ENCODE measurements around the gene KCNN1.

KCNN1 gene

DNA sequence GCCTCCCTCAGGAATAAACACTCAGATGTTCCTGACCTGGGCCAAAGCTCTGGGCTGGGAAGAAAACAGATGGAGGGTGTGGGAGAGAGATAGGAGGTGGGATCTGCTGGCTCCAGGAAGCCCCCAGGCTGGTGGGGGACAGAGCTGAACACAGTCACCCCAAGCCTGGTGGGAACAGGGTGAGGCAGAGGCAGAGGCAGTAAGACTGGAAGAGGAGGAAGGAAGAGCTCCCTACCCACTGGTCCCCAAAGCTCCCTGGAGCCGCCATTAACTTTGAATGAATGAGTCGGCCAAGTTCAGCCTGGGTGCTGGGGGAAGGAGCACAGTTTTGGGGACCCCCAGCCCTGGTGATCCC lies 801 bp upstream of the KCNN1 start:
- H3K36me3 ChIP-seq = peaks cover 24% of the 10 kb centered on the region
- H3K9me3 ChIP-seq (ENCODE audit: severe bottlenecking) = no peaks in the 10 kb centered on the region
- H3K4me3 ChIP-seq (ENCODE audit: low read depth, low read length) = no peak overlapping the region
- TF ChIP-seq, protein P1, sequence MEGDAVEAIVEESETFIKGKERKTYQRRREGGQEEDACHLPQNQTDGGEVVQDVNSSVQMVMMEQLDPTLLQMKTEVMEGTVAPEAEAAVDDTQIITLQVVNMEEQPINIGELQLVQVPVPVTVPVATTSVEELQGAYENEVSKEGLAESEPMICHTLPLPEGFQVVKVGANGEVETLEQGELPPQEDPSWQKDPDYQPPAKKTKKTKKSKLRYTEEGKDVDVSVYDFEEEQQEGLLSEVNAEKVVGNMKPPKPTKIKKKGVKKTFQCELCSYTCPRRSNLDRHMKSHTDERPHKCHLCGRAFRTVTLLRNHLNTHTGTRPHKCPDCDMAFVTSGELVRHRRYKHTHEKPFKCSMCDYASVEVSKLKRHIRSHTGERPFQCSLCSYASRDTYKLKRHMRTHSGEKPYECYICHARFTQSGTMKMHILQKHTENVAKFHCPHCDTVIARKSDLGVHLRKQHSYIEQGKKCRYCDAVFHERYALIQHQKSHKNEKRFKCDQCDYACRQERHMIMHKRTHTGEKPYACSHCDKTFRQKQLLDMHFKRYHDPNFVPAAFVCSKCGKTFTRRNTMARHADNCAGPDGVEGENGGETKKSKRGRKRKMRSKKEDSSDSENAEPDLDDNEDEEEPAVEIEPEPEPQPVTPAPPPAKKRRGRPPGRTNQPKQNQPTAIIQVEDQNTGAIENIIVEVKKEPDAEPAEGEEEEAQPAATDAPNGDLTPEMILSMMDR (IDR thresholded peaks at IDR 0.05; ENCODE audit: low read depth, low read length) = no peak
- no peak overlapping the region for H3K27ac ChIP-seq
- DNase-seq = no peak
- H3K27me3 ChIP-seq (ENCODE audit: insufficient read depth, low read depth, severe bottlenecking) = no peaks in the 10 kb centered on the region

DNA sequence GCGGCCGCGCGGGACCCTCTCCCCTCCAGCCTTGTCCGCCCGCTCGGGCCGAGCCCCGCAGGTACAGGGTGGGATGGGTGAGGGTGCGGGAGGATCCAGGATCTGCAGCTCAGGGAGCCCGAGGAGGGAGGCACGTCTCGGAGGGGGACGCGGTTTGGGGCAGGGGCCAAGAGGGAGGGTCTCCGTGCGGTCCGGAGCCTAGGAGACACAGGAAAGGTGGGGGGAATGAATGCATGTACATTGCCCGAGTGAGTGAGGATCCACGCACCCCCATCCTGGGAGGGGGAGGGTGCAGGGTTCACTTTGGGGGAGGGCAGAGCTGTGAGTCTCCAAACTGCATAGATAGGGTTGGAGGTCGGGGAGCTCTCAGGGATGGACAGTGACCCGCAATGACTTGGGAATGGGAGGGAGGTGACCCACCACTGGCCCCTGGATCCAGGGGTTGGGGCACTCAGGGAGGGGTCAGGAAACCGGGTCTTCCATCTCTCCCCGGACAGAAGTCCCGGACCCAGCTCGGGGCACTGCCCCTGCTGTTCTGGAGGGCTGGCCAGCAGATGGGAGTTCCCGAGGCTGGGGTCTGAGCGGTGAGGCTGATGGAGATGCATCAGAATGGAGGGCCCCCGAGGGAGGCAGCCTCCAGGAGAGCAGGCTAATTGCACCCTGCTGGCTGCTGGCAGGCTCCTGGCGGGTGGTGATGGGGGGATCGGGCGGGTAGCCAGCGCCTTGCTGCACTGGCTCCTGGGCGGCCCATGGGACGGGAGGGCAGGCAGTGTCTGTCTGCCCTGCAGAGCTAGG lies 547 bp downstream of the KCNN1 start:
- DNase-seq = no peak
- TF ChIP-seq, protein P1 (IDR thresholded peaks at IDR 0.05; ENCODE audit: low read depth, low read length) = no peak
- H3K4me3 ChIP-seq (ENCODE audit: low read depth, low read length) = no peak overlapping the region

DNA sequence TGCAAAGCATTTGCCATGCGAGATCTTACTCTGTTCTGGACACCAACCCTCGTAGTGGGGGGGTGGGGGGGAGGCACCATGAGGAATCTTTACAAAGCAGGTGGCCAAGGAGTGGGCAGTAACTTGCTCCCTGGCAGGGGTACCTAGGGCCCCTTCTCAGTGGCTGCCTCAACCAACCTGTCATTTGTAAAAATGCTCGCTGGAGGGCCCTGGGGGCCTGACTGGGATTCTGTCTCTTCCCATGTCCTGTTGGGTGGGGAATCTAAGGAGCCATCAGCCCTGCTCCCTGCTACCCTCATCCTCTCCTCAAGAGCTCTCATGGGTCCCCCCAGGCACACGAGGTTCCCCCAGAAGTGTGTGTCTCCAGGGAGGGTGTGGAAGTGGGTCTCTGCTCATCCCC lies 1.5 kb downstream of the KCNN1 start:
- H3K27ac ChIP-seq = no peak overlapping the region
- H3K27me3 ChIP-seq (ENCODE audit: insufficient read depth, low read depth, severe bottlenecking) = no peaks in the 10 kb centered on the region
- H3K36me3 ChIP-seq = peaks cover 21% of the 10 kb centered on the region
- H3K4me3 ChIP-seq (ENCODE audit: low read depth, low read length) = no peak overlapping the region
- DNase-seq = no peak
- TF ChIP-seq, protein P1 (IDR thresholded peaks at IDR 0.05; ENCODE audit: low read depth, low read length) = no peak
- H3K9me3 ChIP-seq (ENCODE audit: severe bottlenecking) = no peaks in the 10 kb centered on the region

More for the DNA sequence above, 547 bp downstream of the KCNN1 start:
- H3K27me3 ChIP-seq (ENCODE audit: insufficient read depth, low read depth, severe bottlenecking) = no peaks in the 10 kb centered on the region
- H3K9me3 ChIP-seq (ENCODE audit: severe bottlenecking) = no peaks in the 10 kb centered on the region
- H3K36me3 ChIP-seq = peaks cover 20% of the 10 kb centered on the region
- no peak overlapping the region for H3K27ac ChIP-seq

DNA sequence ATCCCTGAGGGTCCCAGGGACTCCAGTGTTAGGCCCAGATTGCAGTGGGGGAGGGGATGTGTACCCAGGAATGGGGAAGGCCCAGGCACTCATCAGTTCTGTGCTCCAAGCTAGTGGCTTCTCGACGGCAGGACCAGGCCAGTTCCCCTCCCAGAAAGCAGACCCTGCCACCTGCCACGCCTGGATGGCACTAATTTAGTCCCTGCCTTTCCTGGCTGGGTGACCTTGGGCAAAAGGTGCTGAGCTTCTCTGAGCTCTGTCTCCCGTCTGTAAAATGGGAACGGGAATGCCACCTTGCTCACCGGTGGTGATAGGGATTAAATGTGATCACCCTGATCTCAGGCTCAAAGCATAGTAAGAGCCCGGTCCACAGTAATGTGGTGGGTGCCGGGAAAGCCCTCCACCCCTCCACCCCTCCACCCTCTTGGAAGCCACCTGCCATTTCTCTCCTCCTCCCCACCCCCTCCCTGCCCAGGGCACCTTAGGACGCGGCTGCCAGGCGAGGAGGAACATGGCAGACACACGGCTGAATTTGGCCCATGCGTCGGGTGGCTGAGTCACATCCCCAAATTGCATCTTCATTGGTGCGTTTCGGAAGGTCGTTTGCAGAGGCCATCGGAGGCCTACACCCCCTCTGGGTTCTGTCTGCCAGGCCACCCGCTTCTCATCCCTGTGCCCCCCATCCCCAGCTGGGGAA lies 2.3 kb downstream of the KCNN1 start:
- Histone ChIP-seq H3K36me3 (peaks cover 21% of the 10 kb centered on the region), H3K27ac (no peak overlapping the region), H3K27me3 (ENCODE audit: insufficient read depth, low read depth, severe bottlenecking) (no peaks in the 10 kb centered on the region), H3K9me3 (ENCODE audit: severe bottlenecking) (no peaks in the 10 kb centered on the region), H3K4me3 (ENCODE audit: low read depth, low read length) (no peak overlapping the region)
- no peak for DNase-seq
- TF ChIP-seq, protein P1 (IDR thresholded peaks at IDR 0.05; ENCODE audit: low read depth, low read length) = no peak

DNA sequence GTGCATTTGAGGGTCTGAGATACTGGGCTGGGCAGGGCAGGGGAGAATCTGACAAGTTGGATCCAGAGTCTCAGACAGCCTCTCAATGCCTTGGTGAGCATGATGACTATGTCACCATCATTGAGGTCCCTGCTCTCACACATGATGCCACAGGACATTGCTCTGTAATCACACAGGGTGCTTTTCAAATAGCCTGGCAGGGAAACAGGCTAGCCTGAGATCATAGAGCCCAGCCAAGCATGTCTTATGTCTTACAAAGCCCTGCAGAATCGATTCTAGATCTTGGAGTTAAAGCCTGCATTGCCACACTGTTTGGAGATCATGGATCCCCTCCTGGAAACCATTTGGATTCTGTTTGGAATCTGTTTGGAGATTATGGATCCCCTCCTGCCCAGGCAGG lies 5.3 kb downstream of the KCNN1 start:
- H3K4me3 ChIP-seq (ENCODE audit: low read depth, low read length) = no peak overlapping the region
- no peaks in the 10 kb centered on the region for H3K27me3 ChIP-seq (ENCODE audit: insufficient read depth, low read depth, severe bottlenecking)
- TF ChIP-seq, protein P1 (IDR thresholded peaks at IDR 0.05; ENCODE audit: low read depth, low read length) = no peak
- no peaks in the 10 kb centered on the region for H3K9me3 ChIP-seq (ENCODE audit: severe bottlenecking)
- no peak for DNase-seq
- peaks cover 47% of the 10 kb centered on the region for H3K36me3 ChIP-seq
- no peak overlapping the region for H3K27ac ChIP-seq

Measured in WERI-Rb-1 (cell line).